Measurements from ENCODE around the gene ENPP6. TPM values are rescaled to one million over a fixed set of nuclear protein-coding genes. Genes with fewer than 3 reads are reported as not detected.

ENPP6 gene
- total RNA-seq, 4 donors from 2014 or later: 0.57 TPM; not detected in 3

DNA sequence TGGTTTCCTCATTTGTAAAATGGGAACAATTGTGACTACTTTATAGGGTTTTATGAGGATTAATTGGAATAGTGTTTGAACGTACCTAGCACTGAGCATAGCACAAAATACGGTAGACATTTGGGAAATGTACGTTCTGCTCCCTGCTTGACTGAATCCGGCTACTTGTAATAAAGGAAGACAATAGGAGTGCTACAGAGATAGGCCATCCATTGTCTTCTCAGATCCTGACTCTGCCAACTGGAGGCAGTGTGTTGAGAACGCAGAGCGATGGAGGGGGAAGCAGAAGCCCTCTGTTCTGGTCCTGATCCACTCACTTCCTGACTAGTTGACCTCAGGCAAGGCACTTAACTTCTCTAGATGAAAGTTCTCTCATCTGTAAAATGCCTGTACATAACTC, 26.4 kb downstream of the ENPP6 start:
- Histone ChIP-seq H3K36me3 (no peaks in the 10 kb centered on the region), H3K4me3 (no peak overlapping the region), H3K4me1 (no peaks in the 10 kb centered on the region), H3K27ac (no peak overlapping the region), H3K9me3 (no peaks in the 10 kb centered on the region), H3K27me3 (no peaks in the 10 kb centered on the region)
- intact Hi-C loops (cut with DNase I): no loop called here
- WGBS, 2 donors: 92 to 96% methylated on average over 4 to 6 of the region's 6 CpGs
- no peak for DNase-seq
- TF ChIP-seq POLR2A (IDR thresholded peaks at IDR 0.05): no peak
- TF ChIP-seq, protein P1, sequence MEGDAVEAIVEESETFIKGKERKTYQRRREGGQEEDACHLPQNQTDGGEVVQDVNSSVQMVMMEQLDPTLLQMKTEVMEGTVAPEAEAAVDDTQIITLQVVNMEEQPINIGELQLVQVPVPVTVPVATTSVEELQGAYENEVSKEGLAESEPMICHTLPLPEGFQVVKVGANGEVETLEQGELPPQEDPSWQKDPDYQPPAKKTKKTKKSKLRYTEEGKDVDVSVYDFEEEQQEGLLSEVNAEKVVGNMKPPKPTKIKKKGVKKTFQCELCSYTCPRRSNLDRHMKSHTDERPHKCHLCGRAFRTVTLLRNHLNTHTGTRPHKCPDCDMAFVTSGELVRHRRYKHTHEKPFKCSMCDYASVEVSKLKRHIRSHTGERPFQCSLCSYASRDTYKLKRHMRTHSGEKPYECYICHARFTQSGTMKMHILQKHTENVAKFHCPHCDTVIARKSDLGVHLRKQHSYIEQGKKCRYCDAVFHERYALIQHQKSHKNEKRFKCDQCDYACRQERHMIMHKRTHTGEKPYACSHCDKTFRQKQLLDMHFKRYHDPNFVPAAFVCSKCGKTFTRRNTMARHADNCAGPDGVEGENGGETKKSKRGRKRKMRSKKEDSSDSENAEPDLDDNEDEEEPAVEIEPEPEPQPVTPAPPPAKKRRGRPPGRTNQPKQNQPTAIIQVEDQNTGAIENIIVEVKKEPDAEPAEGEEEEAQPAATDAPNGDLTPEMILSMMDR (IDR thresholded peaks at IDR 0.05): no peak

DNA sequence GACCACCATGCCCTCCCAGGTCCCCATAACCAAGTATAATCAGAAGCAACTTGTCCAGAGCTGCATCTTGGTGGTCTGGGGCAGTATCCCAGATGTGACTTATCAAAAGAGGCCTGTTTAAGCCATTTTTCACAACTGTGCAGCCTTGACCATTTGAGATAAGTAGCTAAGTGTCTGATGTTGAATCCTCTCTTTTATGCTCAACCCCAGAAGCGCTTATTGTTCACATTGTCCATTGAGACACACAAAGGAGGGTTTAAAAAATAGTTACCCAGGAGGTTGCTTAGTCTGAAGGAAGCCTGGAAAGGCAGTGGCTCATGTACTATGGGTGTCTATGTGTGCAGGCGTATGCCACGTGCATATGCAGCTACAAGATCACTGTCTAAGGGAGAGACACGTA, 27.0 kb downstream of the ENPP6 start:
- WGBS, 2 donors: 95% methylated on average over 4 of the region's 4 CpGs
- H3K9me3 ChIP-seq: no peaks in the 10 kb centered on the region
- TF ChIP-seq POLR2A (IDR thresholded peaks at IDR 0.05): no peak
- TF ChIP-seq, protein P1 (IDR thresholded peaks at IDR 0.05): no peak
- no peaks in the 10 kb centered on the region for H3K27me3 ChIP-seq
- no peak for DNase-seq
- intact Hi-C loops (cut with DNase I): no loop called here
- no peak overlapping the region for H3K27ac ChIP-seq
- no peaks in the 10 kb centered on the region for H3K4me1 ChIP-seq
- H3K4me3 ChIP-seq: no peak overlapping the region
- no peaks in the 10 kb centered on the region for H3K36me3 ChIP-seq

DNA sequence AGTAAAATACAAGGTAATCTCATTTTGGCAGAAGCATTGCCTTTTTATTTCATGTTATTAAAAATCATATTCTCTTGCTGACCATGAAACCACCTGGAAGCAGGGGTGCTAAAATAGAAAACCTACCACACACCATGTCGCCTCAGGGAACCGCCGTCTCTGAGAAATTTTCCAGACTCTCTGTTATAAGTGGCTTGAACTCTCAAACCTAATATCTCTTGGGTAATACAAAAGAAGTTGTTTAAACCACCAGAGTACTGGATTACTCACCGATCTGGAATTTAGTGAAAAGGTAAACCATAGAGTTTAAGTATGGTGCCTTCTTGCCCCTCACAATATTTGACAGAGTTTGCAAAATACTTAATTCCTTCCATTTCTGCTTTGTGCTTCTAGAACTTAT, 27.7 kb downstream of the ENPP6 start:
- H3K9me3 ChIP-seq: no peaks in the 10 kb centered on the region
- H3K27ac ChIP-seq: no peak overlapping the region
- 82 to 86% methylated on average over 4 of the region's 4 CpGs for WGBS, 2 donors
- DNase-seq: no peak
- TF ChIP-seq POLR2A (IDR thresholded peaks at IDR 0.05): no peak
- TF ChIP-seq, protein P1 (IDR thresholded peaks at IDR 0.05): no peak
- no peaks in the 10 kb centered on the region for H3K27me3 ChIP-seq
- no peaks in the 10 kb centered on the region for H3K36me3 ChIP-seq
- H3K4me3 ChIP-seq: no peak overlapping the region
- intact Hi-C loops (cut with DNase I): no loop called here
- H3K4me1 ChIP-seq: no peaks in the 10 kb centered on the region

DNA sequence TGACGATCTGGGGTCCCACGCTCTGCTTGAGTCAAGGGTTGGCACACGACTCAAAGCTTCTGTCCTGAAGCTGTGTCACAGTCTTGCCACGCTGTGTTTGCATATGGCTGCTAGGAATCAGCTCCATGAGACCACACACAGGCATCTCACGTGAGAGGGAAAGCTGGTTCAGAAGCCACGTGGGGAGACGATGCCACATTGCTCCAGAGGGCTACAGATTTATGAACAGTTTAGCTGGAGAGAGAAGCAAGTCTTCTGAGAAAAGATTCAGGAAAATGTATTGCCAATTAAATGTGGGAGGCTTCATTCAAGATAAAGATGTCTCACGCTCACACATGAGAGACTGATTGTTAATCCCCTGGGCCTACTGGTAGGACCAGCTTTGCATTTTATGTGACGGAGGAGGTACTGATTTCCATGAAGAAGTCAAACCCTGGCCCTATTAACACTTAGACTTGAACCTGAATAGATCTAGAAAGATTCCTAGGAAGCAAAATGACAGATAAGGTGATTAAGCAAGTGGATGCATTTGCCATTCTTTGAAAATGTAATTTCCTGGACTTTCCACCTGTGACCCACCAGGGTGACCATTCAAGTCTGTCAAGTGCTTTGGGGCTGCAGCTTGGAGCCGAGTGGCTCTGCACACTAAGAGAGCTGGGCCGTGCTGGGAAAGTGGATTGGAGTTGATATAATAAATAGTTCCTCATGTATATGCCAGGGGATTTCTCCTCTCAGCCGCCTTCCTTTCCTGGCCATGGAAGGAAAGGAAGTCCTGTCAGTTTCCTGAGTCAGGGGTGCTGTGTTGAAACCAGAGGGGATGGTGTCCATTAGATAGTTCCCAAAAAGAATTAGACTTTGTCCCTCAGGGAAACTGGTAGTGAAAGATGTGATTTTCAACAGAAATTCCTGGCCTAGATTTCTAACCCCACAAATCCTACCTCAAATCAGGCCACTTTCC, 29.0 kb downstream of the ENPP6 start:
- Histone ChIP-seq H3K27me3 (no peaks in the 10 kb centered on the region), H3K4me3 (no peak overlapping the region), H3K4me1 (no peaks in the 10 kb centered on the region), H3K27ac (no peak overlapping the region), H3K36me3 (no peaks in the 10 kb centered on the region), H3K9me3 (no peaks in the 10 kb centered on the region)
- no peak for DNase-seq
- intact Hi-C loops (cut with DNase I): no loop called here
- WGBS, 2 donors: 77 to 78% methylated on average over 12 of the region's 12 CpGs
- TF ChIP-seq POLR2A (IDR thresholded peaks at IDR 0.05): no peak
- TF ChIP-seq, protein P1 (IDR thresholded peaks at IDR 0.05): no peak

DNA sequence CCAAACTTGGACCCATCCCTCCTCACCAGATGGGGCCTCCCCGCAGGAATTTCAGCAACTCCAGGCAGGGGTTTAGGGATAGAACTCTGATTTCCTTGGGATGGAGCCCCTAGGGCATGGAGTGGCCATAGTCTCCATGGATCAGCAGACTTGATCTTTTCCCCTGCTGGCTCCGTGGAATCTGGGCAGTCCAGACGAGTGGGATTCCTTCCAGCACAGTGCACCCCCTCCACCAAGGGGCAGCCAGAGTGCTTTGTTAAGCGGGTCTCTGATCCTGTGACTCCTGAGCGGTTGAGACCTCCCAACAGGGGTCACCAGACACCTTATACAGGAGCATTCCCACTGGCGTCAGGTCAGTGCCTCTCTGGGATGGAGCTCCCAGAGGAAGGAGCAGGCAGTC, 40.4 kb downstream of the ENPP6 start:
- Histone ChIP-seq H3K27ac (no peak overlapping the region), H3K9me3 (peaks cover 0 to 8% (median 3%) of the 10 kb centered on the region in 3 donors), H3K27me3 (peaks cover 0 to 4% (median 0%) of the 10 kb centered on the region in 4 donors), H3K4me1 (no peaks in the 10 kb centered on the region), H3K4me3 (no peak overlapping the region), H3K36me3 (no peaks in the 10 kb centered on the region)
- DNase-seq: no peak
- WGBS, 2 donors: no CpG with 5 or more reads among the region's 6 CpGs
- TF ChIP-seq, protein P1 (IDR thresholded peaks at IDR 0.05): no peak
- TF ChIP-seq POLR2A (IDR thresholded peaks at IDR 0.05): no peak
- intact Hi-C loops (cut with DNase I): no loop called here
